ENCODE measurements around the gene CDC42BPB.

GRCh38 chr14:102901633-102902032, 155.7 kb downstream of the CDC42BPB start:
- TF ChIP-seq EP300 (IDR thresholded peaks at IDR 0.05) = no peak
- TF ChIP-seq POLR2AphosphoS5 (IDR thresholded peaks at IDR 0.05) = no peak
- TF ChIP-seq CTCF (IDR thresholded peaks at IDR 0.05) = no peak
- no peak for TF ChIP-seq POLR2A (IDR thresholded peaks at IDR 0.05; ENCODE audit: low read depth)

Data from esophagus muscularis mucosa (tissue), 4 donors.